K562 (cell line): ENCODE results near the gene TM9SF3. TPM values are rescaled to one million over a fixed set of nuclear protein-coding genes. Genes with fewer than 3 reads are reported as not detected.

Source experiments
- E4F1 ChIP-seq: fragments of 250-450 bp; sonication (Bioruptor Pico); IDR thresholded peaks from 2 replicates; pipeline ENCODE4 v1.5.0; 2021; ENCODE audit warnings: mild to moderate bottlenecking, borderline replicate concordance
- FOXP4 ChIP-seq: sonication (generic); formaldehyde crosslinking; IDR thresholded peaks from 2 replicates; pipeline ENCODE4 v1.8.0; 2022; ENCODE audit warnings: mild to moderate bottlenecking, missing genetic modification reagents, borderline replicate concordance
- NR1H2 ChIP-seq: sonication (generic); formaldehyde crosslinking; IDR thresholded peaks from 2 replicates; pipeline ENCODE4 v1.4.0; 2020; ENCODE audit warnings: mild to moderate bottlenecking, missing genetic modification reagents
- PHB2 ChIP-seq: fragments of 450-650 bp; IDR thresholded peaks from 2 replicates; pipeline ENCODE4 v1.6.1; 2017; ENCODE audit warnings: low read depth
- SAFB2 ChIP-seq: fragments of 200-400 bp; formaldehyde crosslinking; IDR thresholded peaks from 2 replicates; pipeline ENCODE4 v1.6.1; 2018; ENCODE audit warnings: borderline replicate concordance, low read length, low read depth, moderate library complexity; ENCODE audit not compliant: severe bottlenecking
- SAP30 ChIP-seq: fragments of 200-600 bp; sonication (generic); IDR thresholded peaks from 2 replicates; pipeline ENCODE4 v1.6.1; 2012; ENCODE audit warnings: borderline replicate concordance, low read depth, mild to moderate bottlenecking, moderate library complexity, low read length, control low read depth, inconsistent platforms; ENCODE audit not compliant: insufficient read depth, poor library complexity, severe bottlenecking
- ZFX ChIP-seq: sonication (generic); formaldehyde crosslinking; IDR thresholded peaks from 2 replicates; pipeline ENCODE4 v1.8.0; 2022; ENCODE audit warnings: mild to moderate bottlenecking, missing genetic modification reagents, moderate library complexity
- ZNF583 ChIP-seq: fragments of 250-450 bp; sonication (Bioruptor Pico); IDR thresholded peaks from 2 replicates; pipeline ENCODE4 v1.4.0; 2020
- polyA plus RNA-seq, 8 experiments: library from polyadenylated mRNA; depleted of rRNA in 4 of 8; stranded (reverse) in 5 of 8; unstranded in 3 of 8; fragments of >200 nt; fragmentation: Nextera tagmentation in 2 of 8; fragmentation: Illumina TruSeq in 1 of 8; extraction: Ambion mirVana in 2 of 8; extraction: Trizol in 1 of 8; gene quantifications; 2 replicates each; pipeline versions ENCODE4 v1.2.1 to v1.2.3, GENCODE V29; 2011 to 2014; ENCODE audit warnings: inconsistent platforms in 1 of 8, missing spikeins in 1 of 8
- total RNA-seq, 7 experiments: library from RNA; depleted of rRNA in 6 of 7; stranded (reverse); fragments of >200 nt in 6 of 7; fragmentation: Illumina TruSeq in 2 of 7; extraction: Trizol in 2 of 7; gene quantifications; 2 replicates each; pipeline versions ENCODE4 v1.2.1 to v1.2.3, GENCODE V29; 2011 to 2021; ENCODE audit warnings: low replicate concordance in 1 of 7
- TF ChIP-seq, protein P1 (sequence below): fragments of 450-650 bp; formaldehyde crosslinking; IDR thresholded peaks from 2 replicates; pipeline ENCODE4 v1.4.0; 2022; ENCODE audit warnings: mild to moderate bottlenecking, moderate library complexity

The TM9SF3 gene
- total and polyA plus RNA-seq, 9 of the 15 experiments (the other 6 are each of a cell fraction or from before 2014, with no cell fraction given) = 16.1 to 63.1 (median 34.9) TPM

DNA sequence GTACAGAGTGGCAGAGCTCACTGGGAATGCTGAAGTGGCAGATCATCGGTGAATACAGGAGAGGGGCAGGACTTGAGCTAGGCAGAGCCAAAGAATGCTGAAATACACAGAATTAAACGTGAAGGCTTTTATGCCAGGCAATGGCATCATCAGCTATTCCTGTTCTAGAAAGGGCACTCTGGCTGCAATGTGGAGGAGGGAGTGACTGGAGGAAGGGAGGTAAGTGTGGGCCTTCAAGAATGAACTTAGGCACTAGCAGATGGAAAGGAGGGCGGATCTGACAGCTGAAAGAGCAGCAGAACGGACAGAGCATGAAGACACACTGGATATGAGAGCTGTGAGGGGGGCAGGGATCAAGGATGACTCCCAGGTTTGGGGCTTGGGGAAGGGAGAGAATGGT lies 12.0 kb upstream of the TM9SF3 start (continued):
- TF ChIP-seq PHB2 (no peak), SAFB2 (no peak), SAP30 (no peak), E4F1 (no peak), ZFX (CRISPR knock-in tag) (no peak), ZNF583 (CRISPR knock-in tag) (no peak), FOXP4 (CRISPR knock-in tag) (no peak), NR1H2 (CRISPR knock-in tag) (no peak)
- TF ChIP-seq, protein P1, sequence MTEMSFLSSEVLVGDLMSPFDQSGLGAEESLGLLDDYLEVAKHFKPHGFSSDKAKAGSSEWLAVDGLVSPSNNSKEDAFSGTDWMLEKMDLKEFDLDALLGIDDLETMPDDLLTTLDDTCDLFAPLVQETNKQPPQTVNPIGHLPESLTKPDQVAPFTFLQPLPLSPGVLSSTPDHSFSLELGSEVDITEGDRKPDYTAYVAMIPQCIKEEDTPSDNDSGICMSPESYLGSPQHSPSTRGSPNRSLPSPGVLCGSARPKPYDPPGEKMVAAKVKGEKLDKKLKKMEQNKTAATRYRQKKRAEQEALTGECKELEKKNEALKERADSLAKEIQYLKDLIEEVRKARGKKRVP = no peak
